Stimulated activated CD4-positive, alpha-beta T cell treated with anti-CD3 and anti-CD28 coated beads, Interleukin-1b, Interleukin-23, amount 100 ng/mL, for 24 hours (primary cell): ENCODE measurements around the gene NXF1.

ENCODE experiments used
- DNase-seq, 4 experiments: peaks; one replicate each; pipeline ENCODE4 v3.0.0-alpha.2; 2020; ENCODE audit warnings: low read depth in 4 of 4, low spot score in 1 of 4

The NXF1 gene

GRCh38 chr11:62747475-62748160 is 57.6 kb downstream of the NXF1 start:
- DNase-seq, result no peak
